Measurements from ENCODE around the gene MAJIN. TPM values are rescaled to one million over a fixed set of nuclear protein-coding genes. Genes with fewer than 3 reads are reported as not detected.
A peak's percentile ranks its signal among the peaks of the same experiment; 100 is the strongest.

The MAJIN gene
- polyA plus RNA-seq, 3 donors, result not detected

- Histone ChIP-seq H3K9ac (ENCODE audit: insufficient read depth, low read length, poor library complexity, severe bottlenecking) (peak overlapping the region; percentile 69), H2AFZ (ENCODE audit: insufficient read depth, low read depth, low read length, poor library complexity, severe bottlenecking) (peak overlapping the region; percentile 95), H3K79me2 (ENCODE audit: insufficient read depth, low read length) (no peaks in the 10 kb centered on the region), H3K36me3 (replicated peaks in 1 of 2; ENCODE audit: control insufficient read depth in 1 of 2, insufficient read depth in 2 of 2, low read length in 2 of 2) (no peaks in the 10 kb centered on the region), H3K27me3 (ENCODE audit: control insufficient read depth in 2 of 2, insufficient read depth in 2 of 2, low read length in 2 of 2) (no peaks in the 10 kb centered on the region), H3K9me3 (replicated peaks in 1 of 2; ENCODE audit: control insufficient read depth in 1 of 2, insufficient read depth in 1 of 2, low read length in 2 of 2) (no peaks in the 10 kb centered on the region), H3K4me2 (replicated peaks; ENCODE audit: extremely low read depth, low read length, poor library complexity, severe bottlenecking) (peak overlapping the region; percentile 92), H3K27ac (ENCODE audit: low read depth in 1 of 2, low read length in 2 of 2) (peak overlapping the region in 1 of 2 donors; percentile 81), H3K4me3 (replicated peaks in 1 of 3; ENCODE audit: low read depth in 2 of 3, low read length in 3 of 3) (peak overlapping the region; percentile 52 to 90 (median 53)), H4K20me1 (ENCODE audit: insufficient read depth, low read length) (no peaks in the 10 kb centered on the region), H3K4me1 (ENCODE audit: control insufficient read depth in 1 of 2, insufficient read depth in 2 of 2, low read length in 2 of 2) (peaks cover 19 to 24% of the 10 kb centered on the region in 2 donors)
- Mint-ChIP-seq H3K27ac (peak overlapping the region in 4 of 7 donors; percentile 72 to 87 (median 80)), H3K4me1 (peaks cover 36% of the 10 kb centered on the region), H3K9me3 (no peaks in the 10 kb centered on the region), H3K4me3 (peak overlapping the region; percentile 83 to 98), H3K27me3 (ENCODE audit: low read depth in 3 of 3) (peaks cover 2 to 9% (median 3%) of the 10 kb centered on the region in 3 donors), H3K36me3 (peaks cover 12 to 22% of the 10 kb centered on the region in 2 donors)
- WGBS (ENCODE audit: insufficient coverage), result 49% methylated on average over 3 of the region's 11 CpGs
- no peak for TF ChIP-seq CTCF (IDR thresholded peaks at IDR 0.05)
- DNase-seq, result no peak
- intact Hi-C loops (cut with micrococcal nuclease), result no loop called here
Measured at GRCh38 chr11:64996327-64996709, 24.4 kb upstream of the MAJIN start.

GRCh38 chr11:64994318-64994717 lies 22.4 kb upstream of the MAJIN start:
- no peak for TF ChIP-seq CTCF (IDR thresholded peaks at IDR 0.05)
- intact Hi-C loops (cut with micrococcal nuclease), result no loop called here
- H3K79me2 ChIP-seq (ENCODE audit: insufficient read depth, low read length), result no peaks in the 10 kb centered on the region
- 95% methylated on average over 5 of the region's 7 CpGs for WGBS (ENCODE audit: insufficient coverage)
- peaks cover 56% of the 10 kb centered on the region for H3K4me1 Mint-ChIP-seq
- no peaks in the 10 kb centered on the region for H3K9me3 ChIP-seq (replicated peaks in 1 of 2; ENCODE audit: control insufficient read depth in 1 of 2, insufficient read depth in 1 of 2, low read length in 2 of 2)
- no peak for DNase-seq
- H3K4me3 ChIP-seq (replicated peaks in 1 of 3; ENCODE audit: low read depth in 2 of 3, low read length in 3 of 3), result no peak overlapping the region
- no peak overlapping the region for H3K27ac Mint-ChIP-seq
- no peak overlapping the region for H3K4me2 ChIP-seq (replicated peaks; ENCODE audit: extremely low read depth, low read length, poor library complexity, severe bottlenecking)
- no peak overlapping the region for H3K27ac ChIP-seq (ENCODE audit: low read depth in 1 of 2, low read length in 2 of 2)
- no peaks in the 10 kb centered on the region for H3K27me3 ChIP-seq (ENCODE audit: control insufficient read depth in 2 of 2, insufficient read depth in 2 of 2, low read length in 2 of 2)
- H3K27me3 Mint-ChIP-seq (ENCODE audit: low read depth in 3 of 3), result peaks cover 2 to 9% (median 3%) of the 10 kb centered on the region in 3 donors
- no peaks in the 10 kb centered on the region for H3K9me3 Mint-ChIP-seq
- H3K36me3 ChIP-seq (replicated peaks in 1 of 2; ENCODE audit: control insufficient read depth in 1 of 2, insufficient read depth in 2 of 2, low read length in 2 of 2), result no peaks in the 10 kb centered on the region
- peaks cover 39 to 44% of the 10 kb centered on the region in 2 donors for H3K4me1 ChIP-seq (ENCODE audit: control insufficient read depth in 1 of 2, insufficient read depth in 2 of 2, low read length in 2 of 2)
- no peaks in the 10 kb centered on the region for H4K20me1 ChIP-seq (ENCODE audit: insufficient read depth, low read length)
- no peak overlapping the region for H3K4me3 Mint-ChIP-seq
- peaks cover 14 to 23% of the 10 kb centered on the region in 2 donors for H3K36me3 Mint-ChIP-seq
- H2AFZ ChIP-seq (ENCODE audit: insufficient read depth, low read depth, low read length, poor library complexity, severe bottlenecking), result no peak overlapping the region
- H3K9ac ChIP-seq (ENCODE audit: insufficient read depth, low read length, poor library complexity, severe bottlenecking), result no peak overlapping the region
